PFSK-1 (cell line): Measurements from ENCODE around the gene NUDT1.

ENCODE experiments used
- FOXP2 ChIP-seq: optimal IDR thresholded peaks from 2 replicates; pipeline ENCODE3; 2011; ENCODE audit warnings: borderline replicate concordance, control low read depth, inconsistent platforms; ENCODE audit not compliant: insufficient read depth; ENCODE audit errors: extremely low read length, extremely low read depth
- POLR2AphosphoS5 ChIP-seq: IDR thresholded peaks from 2 replicates; pipeline ENCODE4 v1.6.1; 2012; ENCODE audit warnings: low read depth, mild to moderate bottlenecking, control low read depth, low read length, moderate library complexity
- SIN3A ChIP-seq: IDR thresholded peaks from 2 replicates; pipeline ENCODE4 v1.6.1; 2012; ENCODE audit warnings: mild to moderate bottlenecking, low read length, moderate library complexity, borderline replicate concordance; ENCODE audit not compliant: insufficient read depth
- TAF1 ChIP-seq: IDR thresholded peaks from 2 replicates; pipeline ENCODE4 v1.6.1; 2012; ENCODE audit warnings: low read length, control low read depth, borderline replicate concordance; ENCODE audit not compliant: insufficient read depth
- TF ChIP-seq, protein P1 (sequence below), 2 experiments: IDR thresholded peaks; 2 replicates each; pipeline versions ENCODE4 v1.6.1 to v1.8.0; 2011 to 2012; ENCODE audit warnings: low read depth in 2 of 2, low read length in 2 of 2, control low read depth in 1 of 2, inconsistent platforms in 1 of 2, mild to moderate bottlenecking in 1 of 2, moderate library complexity in 1 of 2; ENCODE audit not compliant: insufficient read depth in 1 of 2

DNA sequence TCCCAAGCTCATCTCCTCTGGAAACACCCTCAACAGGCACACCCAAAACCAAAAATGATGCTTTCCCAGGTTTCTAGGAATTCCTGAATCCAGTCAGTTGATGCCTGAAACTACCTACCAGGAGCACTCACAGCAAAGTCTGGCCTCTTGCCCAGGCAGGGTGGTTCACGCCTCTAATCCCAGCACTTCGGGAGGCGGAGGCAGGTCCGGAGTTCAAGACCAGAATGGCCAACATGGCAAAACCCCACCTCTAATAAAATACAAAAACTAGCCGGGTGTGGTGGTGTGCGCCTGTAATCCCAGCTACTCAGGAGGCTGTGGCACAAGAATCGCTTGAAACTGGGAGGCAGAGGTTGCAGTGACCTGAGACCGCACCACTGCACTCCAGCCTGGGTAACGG is 11.1 kb upstream of the NUDT1 start:
- TF ChIP-seq POLR2AphosphoS5 (no peak), TAF1 (no peak), FOXP2 (no peak), SIN3A (no peak)
- TF ChIP-seq, protein P1, sequence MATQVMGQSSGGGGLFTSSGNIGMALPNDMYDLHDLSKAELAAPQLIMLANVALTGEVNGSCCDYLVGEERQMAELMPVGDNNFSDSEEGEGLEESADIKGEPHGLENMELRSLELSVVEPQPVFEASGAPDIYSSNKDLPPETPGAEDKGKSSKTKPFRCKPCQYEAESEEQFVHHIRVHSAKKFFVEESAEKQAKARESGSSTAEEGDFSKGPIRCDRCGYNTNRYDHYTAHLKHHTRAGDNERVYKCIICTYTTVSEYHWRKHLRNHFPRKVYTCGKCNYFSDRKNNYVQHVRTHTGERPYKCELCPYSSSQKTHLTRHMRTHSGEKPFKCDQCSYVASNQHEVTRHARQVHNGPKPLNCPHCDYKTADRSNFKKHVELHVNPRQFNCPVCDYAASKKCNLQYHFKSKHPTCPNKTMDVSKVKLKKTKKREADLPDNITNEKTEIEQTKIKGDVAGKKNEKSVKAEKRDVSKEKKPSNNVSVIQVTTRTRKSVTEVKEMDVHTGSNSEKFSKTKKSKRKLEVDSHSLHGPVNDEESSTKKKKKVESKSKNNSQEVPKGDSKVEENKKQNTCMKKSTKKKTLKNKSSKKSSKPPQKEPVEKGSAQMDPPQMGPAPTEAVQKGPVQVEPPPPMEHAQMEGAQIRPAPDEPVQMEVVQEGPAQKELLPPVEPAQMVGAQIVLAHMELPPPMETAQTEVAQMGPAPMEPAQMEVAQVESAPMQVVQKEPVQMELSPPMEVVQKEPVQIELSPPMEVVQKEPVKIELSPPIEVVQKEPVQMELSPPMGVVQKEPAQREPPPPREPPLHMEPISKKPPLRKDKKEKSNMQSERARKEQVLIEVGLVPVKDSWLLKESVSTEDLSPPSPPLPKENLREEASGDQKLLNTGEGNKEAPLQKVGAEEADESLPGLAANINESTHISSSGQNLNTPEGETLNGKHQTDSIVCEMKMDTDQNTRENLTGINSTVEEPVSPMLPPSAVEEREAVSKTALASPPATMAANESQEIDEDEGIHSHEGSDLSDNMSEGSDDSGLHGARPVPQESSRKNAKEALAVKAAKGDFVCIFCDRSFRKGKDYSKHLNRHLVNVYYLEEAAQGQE (IDR thresholded peaks at IDR 0.05; ENCODE audit: insufficient read depth in 1 of 2, low read depth in 2 of 2, low read length in 2 of 2) = no peak
